HG02840 (cell line): ENCODE measurements around the gene HPS4.
"Not testable (repeated sequence)": the region's sequence is repeated elsewhere in the genome, so short reads cannot be mapped to it uniquely, and the experiment has no call there.

Experiments used
- ATAC-seq: cut with Tn5 transposase; IDR thresholded peaks from one replicate; pipeline ENCODE4 v1.9.1; 2021; ENCODE audit warnings: mild to moderate bottlenecking, moderate library complexity, moderate number of reproducible peaks; ENCODE audit not compliant: unreplicated experiment, low FRiP score

HPS4 gene

DNA sequence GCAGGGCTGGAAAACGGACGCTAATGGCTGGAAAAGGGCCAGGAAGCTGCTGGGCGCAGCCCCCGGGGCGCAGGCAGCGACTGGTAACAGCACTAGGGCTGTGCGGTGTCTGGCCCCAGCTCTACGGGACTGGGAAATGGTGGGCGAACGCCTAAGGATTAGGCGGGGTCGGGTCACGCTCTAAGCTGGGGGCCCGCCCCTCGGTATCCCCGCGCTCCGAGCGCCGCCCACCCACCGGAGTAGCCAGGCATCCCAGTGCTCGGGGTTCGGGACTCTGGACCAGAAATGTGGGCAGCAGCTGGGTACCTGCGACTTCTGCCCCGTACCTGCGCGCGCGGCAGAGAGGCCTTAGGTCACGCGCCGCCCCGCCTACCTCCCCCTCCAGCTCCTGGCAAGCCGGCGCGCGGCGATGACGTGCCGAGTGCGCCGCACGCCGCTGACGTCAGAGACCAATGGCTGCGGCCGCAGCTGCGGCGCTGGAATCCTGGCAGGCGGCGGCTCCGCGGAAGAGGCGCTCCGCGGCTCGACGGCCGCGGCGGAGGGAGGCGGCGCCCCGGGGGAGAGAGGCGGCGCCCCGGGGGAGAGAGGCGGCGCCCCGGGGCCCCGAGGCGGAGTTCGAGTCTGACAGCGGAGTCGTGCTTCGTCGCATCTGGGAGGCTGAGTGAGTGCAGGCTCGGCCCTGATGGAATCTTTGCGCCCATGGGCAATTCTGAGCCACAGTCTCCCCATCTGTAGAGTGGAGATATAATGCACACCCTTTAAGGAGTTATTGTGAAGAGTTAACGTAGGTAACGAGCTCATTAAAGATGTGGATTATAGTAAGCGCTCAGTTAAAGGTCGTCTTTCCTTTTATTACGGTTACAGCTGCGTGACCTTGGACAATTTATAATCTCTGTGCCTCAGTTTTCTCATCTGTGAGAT is at the start of gene HPS4, which contains the start of gene SRRD:
Gene HPS4, minus strand, starts transcription at position 345 of the 921 bp plus-strand sequence. CDS start 2,021 bp downstream, outside the sequence.
Gene SRRD, plus strand, starts transcription at position 439 of the 921 bp plus-strand sequence. Its CDS starts 14 bp downstream, at position 453.
- ATAC-seq: peak; percentile 76

GRCh38 chr22:26529345-26529744 is 45.8 kb upstream of the HPS4 start:
- no peak for ATAC-seq

DNA sequence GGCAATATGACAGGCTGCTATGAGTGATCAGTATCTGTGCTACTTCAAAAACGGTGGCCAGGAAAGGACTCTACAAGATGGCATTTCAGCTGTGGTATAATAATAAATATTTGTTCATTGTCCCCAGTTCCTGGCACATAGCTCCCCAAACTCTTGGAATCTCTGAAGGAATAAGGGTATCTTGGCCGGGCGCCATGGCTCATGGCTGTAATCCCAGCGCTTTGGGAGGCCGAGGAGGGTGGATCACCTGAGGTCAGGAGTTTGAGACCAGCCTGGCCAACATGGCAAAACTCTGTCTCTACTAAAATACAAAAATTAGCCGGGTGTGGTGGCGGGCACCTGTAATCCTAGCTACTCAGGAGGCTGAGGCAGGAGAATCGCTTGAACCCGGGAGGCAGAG is 44.9 kb upstream of the HPS4 start:
- ATAC-seq: not testable (repeated sequence)

- ATAC-seq: no peak
These were observed 44.2 kb upstream of the HPS4 start for GRCh38 chr22:26527574-26528465.

DNA sequence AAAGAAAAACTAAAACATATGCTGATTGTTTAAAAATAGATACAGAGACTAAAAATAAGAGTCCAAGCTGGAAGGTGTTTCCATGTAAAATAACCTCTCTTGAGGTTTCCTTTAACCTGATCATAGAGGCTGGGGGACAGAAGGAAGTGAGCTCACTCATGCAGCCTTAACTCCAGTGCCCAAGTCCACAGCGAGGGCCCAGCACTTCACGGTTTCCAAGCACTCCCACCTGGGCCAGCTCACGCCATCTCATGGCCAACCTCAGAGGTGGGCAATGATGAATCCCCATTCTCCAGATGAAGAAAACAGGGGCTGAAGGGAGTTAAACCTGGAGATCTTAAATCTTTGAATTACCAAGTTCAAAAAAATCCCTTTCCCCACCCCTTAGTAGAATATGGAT is 43.6 kb upstream of the HPS4 start:
- ATAC-seq: no peak

- ATAC-seq: no peak
These were observed 42.5 kb upstream of the HPS4 start for GRCh38 chr22:26525946-26526564.

DNA sequence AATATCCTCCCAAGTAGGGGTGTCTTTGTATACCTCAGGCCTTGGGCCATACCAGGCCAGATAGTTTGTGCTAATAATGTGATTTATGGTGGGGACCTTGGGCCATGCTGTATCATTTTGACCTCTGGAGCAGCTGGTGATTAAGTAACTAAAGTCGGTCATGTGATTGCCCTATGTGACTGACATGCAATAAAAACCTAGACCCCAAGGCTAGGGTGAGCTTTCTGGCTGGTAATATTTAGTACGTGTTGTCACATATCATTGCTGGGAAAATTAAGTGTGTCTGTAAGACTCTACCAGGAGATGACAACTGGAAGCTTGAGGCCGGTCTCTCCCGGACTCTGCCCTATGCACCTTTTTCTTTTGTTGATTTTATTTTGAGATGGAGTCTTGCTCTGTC is 41.3 kb upstream of the HPS4 start:
- no peak for ATAC-seq

DNA sequence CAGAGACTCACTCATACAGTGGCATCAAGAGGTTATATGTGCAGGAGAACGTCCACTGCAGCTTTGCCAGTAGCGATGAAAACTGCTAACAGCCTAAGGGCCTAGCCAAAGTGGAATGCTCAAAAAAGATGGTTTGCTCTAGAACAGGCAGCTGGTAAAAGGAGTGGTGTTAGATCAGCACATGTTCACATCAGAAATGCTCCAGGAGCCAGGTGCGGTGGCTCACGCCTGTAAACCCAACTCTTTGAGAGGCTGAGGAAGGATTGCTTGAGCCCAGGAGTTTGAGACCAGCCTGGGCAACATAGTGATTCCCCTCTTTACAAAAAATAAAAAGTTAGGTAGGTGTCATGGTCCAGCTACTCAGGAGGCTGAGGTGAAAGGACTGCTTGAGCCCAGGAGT is 39.0 kb upstream of the HPS4 start:
- ATAC-seq: no peak

GRCh38 chr22:26522012-26522411 is 38.4 kb upstream of the HPS4 start:
- no peak for ATAC-seq

GRCh38 chr22:26517429-26517828 is 33.8 kb upstream of the HPS4 start:
- ATAC-seq: no peak

- no peak for ATAC-seq
These were observed 32.9 kb upstream of the HPS4 start for GRCh38 chr22:26516503-26516902.

GRCh38 chr22:26515931-26516330 is 32.3 kb upstream of the HPS4 start:
- no peak for ATAC-seq

DNA sequence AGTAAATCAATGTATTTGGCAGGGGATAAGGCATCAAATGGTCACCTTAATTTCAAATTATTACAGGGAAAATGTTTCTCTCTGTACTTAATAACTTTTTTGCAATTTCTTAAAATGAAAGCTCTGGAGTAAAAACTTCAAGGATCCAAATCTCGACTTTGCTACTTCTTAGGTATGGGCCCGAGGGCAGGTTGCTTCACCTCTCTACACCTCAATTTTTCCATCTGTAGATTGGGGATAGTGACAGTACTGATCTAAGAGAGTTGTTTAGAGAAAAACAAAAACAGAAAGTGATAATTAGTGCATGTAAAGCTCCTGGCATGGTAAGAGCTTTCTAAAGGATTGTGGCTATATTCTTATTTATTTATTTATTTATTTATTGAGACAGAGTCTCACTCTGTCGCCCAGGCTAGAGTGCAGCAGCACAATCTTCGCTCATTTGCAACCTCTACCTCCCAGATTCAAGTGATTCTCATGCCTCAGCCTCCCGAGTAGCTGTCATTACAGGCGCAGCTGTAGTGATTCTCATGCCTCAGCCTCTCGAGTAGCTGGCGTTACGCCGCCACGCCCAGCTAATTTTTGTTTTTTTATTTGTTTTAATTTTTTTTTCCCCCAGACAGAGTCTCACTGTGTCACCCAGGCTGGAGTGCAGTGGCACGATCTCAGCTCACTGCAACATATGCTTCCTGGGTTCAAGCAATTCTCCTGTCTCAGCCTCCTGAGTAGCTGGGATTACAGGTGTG is 31.0 kb upstream of the HPS4 start:
- no peak for ATAC-seq

GRCh38 chr22:26513838-26514237 is 30.3 kb upstream of the HPS4 start:
- ATAC-seq: no peak

DNA sequence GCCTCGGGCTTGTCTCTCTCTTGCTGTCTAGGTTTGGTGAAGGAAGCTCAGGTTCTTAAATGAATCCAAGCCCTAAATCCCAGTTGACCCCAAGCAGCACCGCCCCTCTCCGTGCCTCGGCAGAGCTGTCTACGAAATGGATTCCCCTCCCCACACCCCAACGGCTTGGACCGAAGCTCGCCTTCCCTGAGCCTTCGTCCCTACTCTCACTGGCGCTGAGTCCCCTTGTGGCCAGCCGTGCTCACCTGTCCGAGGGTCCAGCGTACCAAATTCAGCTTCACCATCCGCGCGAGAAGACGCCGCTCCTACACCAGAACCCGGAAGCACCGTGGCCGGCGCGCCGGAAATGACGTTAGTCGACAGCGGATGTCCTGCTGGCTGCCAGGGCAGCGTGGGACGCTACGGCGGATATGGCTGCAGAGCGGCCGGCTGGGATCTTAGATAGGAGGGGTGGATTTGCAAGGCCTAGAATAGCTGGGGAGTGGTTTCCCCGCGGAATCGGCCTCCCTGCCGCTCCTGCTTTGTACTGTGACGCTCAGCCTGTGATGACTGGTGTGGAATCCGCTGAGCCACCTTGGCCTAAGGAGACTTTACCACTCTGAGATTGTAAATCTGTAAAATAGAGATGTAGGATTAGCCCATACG is 28.7 kb upstream of the HPS4 start, which contains the start of gene TFIP11:
Gene TFIP11, minus strand, starts transcription at position 325 of the 645 bp plus-strand sequence. CDS start 2,201 bp downstream, outside the sequence.
- ATAC-seq: peak; percentile 93

GRCh38 chr22:26508148-26508547 is 24.6 kb upstream of the HPS4 start:
- ATAC-seq: no peak

DNA sequence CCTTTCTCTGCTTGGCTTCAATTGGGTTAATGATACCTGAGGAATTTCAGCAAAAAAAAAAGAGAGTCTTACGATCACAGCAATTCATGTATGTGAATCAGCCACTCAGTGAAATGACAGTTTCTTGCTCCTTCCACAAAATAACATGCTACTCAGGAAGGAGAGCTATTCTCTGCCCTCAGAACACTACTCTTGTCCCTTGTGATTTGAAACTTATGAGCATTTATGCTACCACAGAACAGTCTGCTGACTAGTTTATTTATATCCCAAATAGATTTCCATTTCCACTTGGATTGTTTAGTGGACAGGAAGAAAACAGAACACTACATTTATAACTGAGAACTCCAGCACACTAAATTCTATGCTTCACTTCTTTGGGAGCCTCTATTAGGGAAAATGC is 20.2 kb upstream of the HPS4 start:
- ATAC-seq: no peak

DNA sequence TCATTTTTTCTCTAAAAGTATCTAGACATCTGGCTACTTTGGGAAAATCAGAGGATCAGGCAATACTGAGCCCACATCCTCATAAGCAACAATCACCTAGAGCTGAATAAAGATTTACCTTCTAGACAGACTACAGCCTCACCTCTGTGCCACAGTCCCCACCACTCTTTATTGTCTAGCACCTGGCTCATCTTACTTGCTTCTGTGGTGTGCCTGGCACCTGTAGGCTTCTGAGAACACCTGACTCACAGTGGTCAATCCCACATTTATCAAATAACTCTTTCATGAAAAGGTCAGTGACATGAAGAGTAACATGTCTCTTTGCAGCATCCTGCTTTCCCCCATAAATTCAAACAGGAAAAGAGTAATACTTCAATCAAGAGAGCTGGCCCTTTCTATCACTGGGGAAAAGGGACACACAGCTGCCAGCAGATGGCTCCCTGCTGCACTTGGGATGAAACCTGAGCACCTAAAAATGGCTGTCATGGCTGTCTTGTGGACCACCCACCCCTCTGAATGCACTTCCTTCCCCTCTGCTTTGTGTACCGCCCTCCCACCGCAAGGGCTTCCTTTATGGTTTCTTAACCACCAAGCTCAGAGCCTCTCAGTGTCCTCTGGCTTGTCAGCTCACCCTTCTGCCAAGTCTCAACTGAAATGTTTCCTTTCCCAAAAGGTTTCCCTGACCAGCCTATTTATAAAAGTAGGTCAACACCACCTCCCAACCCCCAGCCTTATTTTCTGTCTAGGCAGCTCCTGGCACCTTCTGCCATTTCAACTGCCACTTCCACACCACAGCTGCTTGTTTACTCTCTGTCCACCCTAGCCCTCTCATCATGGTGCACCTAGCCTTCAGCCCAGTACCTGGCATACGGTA is 19.3 kb upstream of the HPS4 start:
- no peak for ATAC-seq
